ENCODE data around the gene AHCY.

Gene AHCY

DNA sequence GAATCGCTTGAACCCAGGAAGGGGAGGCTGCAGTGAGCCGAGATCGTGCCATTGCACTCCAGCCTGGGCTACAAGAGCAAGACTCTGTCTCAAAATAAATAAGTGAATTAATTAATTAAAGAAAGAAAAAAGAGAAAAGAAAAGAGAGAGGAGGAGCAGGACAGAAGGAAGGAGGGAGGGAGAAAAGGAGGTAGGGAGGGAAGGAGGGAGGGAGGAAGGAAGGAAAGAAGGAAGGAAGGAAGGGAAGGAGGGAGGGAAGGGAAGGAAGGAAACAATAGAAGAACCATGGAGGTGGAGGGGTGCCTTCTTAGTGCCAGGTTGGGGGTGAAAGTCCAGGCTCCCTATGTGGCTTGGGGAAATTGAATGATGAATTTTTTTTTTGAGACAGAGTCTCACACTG lies 6.5 kb upstream of the AHCY start:
- no peak for TF ChIP-seq YY1 (IDR thresholded peaks at IDR 0.05; ENCODE audit: low read depth)
- no peak for TF ChIP-seq TEAD4 (IDR thresholded peaks at IDR 0.05)
- TF ChIP-seq NFIC (IDR thresholded peaks at IDR 0.05): no peak
- no peak for TF ChIP-seq FOXM1 (IDR thresholded peaks at IDR 0.05; ENCODE audit: borderline replicate concordance, low read depth)
- TF ChIP-seq EP300 (IDR thresholded peaks at IDR 0.05; ENCODE audit: borderline replicate concordance): no peak
- TF ChIP-seq EGR1 (IDR thresholded peaks at IDR 0.05): no peak
- TF ChIP-seq CEBPB (IDR thresholded peaks at IDR 0.05): no peak
- TF ChIP-seq USF1 (IDR thresholded peaks at IDR 0.05): no peak

GRCh38 chr20:34305333-34306230 lies 2.4 kb upstream of the AHCY start:
- TF ChIP-seq REST (IDR thresholded peaks at IDR 0.05; ENCODE audit: low read depth) (no peak), TAF1 (IDR thresholded peaks at IDR 0.05; ENCODE audit: low read depth) (no peak), NFIC (IDR thresholded peaks at IDR 0.05) (no peak), EGR1 (IDR thresholded peaks at IDR 0.05) (no peak), ZBTB7A (IDR thresholded peaks at IDR 0.05; ENCODE audit: low read depth) (peak; percentile 92), USF1 (IDR thresholded peaks at IDR 0.05) (no peak), CEBPB (IDR thresholded peaks at IDR 0.05) (peak; percentile 68; the same call in 1 of the 2 replicates), EP300 (IDR thresholded peaks at IDR 0.05; ENCODE audit: borderline replicate concordance) (no peak), YY1 (IDR thresholded peaks at IDR 0.05; ENCODE audit: low read depth) (no peak), RAD21 (IDR thresholded peaks at IDR 0.05; ENCODE audit: low read depth) (no peak), TEAD4 (IDR thresholded peaks at IDR 0.05) (0 out of 2 replicates have a peak, but pooled peaks have one; percentile 2)
- TF ChIP-seq, protein P1, sequence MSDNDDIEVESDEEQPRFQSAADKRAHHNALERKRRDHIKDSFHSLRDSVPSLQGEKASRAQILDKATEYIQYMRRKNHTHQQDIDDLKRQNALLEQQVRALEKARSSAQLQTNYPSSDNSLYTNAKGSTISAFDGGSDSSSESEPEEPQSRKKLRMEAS (IDR thresholded peaks at IDR 0.05): no peak

GRCh38 chr20:34302312-34302722 lies 838 bp downstream of the AHCY start:
- TF ChIP-seq ZBTB7A (IDR thresholded peaks at IDR 0.05; ENCODE audit: low read depth): no peak
- TF ChIP-seq EP300 (IDR thresholded peaks at IDR 0.05; ENCODE audit: borderline replicate concordance): no peak
- TF ChIP-seq USF1 (IDR thresholded peaks at IDR 0.05): no peak
- TF ChIP-seq FOXM1 (IDR thresholded peaks at IDR 0.05; ENCODE audit: borderline replicate concordance, low read depth): no peak
- no peak for TF ChIP-seq YY1 (IDR thresholded peaks at IDR 0.05; ENCODE audit: low read depth)
- TF ChIP-seq EGR1 (IDR thresholded peaks at IDR 0.05): no peak
- TF ChIP-seq TAF1 (IDR thresholded peaks at IDR 0.05; ENCODE audit: low read depth): no peak
- no peak for TF ChIP-seq TCF12 (IDR thresholded peaks at IDR 0.05; ENCODE audit: low read depth)
- TF ChIP-seq, protein P1 (IDR thresholded peaks at IDR 0.05): no peak

DNA sequence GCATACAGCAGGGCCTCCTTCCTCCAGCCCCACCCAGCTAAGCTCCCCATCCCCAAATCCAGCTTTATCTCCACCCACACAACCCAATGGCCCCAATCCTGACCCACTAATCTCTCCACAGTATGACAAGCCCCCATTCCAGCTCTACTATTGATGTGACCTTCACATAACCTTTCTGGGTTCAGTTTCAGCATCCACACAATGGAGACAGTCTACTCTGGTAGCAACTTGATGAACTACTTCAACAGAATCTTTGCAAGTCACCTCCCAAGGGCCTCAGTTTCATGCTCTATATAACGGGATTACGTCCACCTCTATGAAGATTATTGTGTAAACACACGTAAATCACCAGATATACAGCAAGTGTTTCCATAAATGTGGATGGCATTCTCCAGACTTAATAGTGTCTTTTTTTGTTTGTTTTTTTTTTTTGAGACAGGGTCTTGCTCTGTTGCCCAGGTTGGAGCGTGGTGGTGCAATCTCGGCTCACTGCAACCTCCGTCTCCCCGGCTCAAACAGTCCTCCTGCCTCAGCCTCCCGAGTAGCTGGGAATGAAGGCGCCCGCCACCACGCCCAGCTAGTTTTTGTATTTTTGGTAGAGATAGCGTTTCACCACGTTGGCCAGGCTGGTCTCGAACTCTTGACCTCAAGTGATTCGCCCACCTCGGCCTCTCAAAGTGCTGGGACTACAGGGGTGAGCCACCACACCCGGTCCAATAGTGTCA lies 1.4 kb downstream of the AHCY start:
- TF ChIP-seq REST (IDR thresholded peaks at IDR 0.05; ENCODE audit: low read depth): no peak
- TF ChIP-seq RAD21 (IDR thresholded peaks at IDR 0.05; ENCODE audit: low read depth): no peak
- TF ChIP-seq, protein P1 (IDR thresholded peaks at IDR 0.05): no peak
- no peak for TF ChIP-seq EP300 (IDR thresholded peaks at IDR 0.05; ENCODE audit: borderline replicate concordance)
- TF ChIP-seq CEBPB (IDR thresholded peaks at IDR 0.05): no peak

All from Ishikawa (cell line).